SU-DHL-6 (cell line): ENCODE data around the gene SLC6A20.

Experiments
- H2AFZ ChIP-seq: fragments of 200-600 bp; sonication (generic); 2 replicates; pipeline ENCODE4 v1.6.1; 2014; ENCODE audit warnings: low read depth, mild to moderate bottlenecking, moderate library complexity, mixed read lengths, antibody characterized with exemption, low read length; ENCODE audit not compliant: severe bottlenecking
- H3F3A ChIP-seq: fragments of 200-600 bp; shearing (Covaris generic); 2 replicates; pipeline ENCODE4 v1.6.0; 2016; ENCODE audit warnings: antibody characterized with exemption, mild to moderate bottlenecking; ENCODE audit not compliant: insufficient read depth
- H3K27ac ChIP-seq: fragments of 200-600 bp; sonication (generic); 2 replicates; pipeline ENCODE4 v1.5.1; 2016; ENCODE audit warnings: low read depth, mild to moderate bottlenecking, low read length, moderate library complexity, mixed read lengths
- H3K27me3 ChIP-seq: fragments of 200-600 bp; sonication (generic), shearing (Covaris generic); 2 replicates; pipeline ENCODE4 v1.6.0; 2014; ENCODE audit warnings: mild to moderate bottlenecking, low read length
- H3K36me3 ChIP-seq: fragments of 200-600 bp; sonication (generic); 2 replicates; pipeline ENCODE4 v1.6.1; 2014; ENCODE audit warnings: mild to moderate bottlenecking, low read length, mixed read lengths
- H3K4me2 ChIP-seq: fragments of 300-600, 200-600 bp; shearing (Covaris generic), sonication (generic); 2 replicates; pipeline ENCODE4 v1.6.0; 2014; ENCODE audit warnings: low read length, low read depth, mild to moderate bottlenecking; ENCODE audit not compliant: poor library complexity, severe bottlenecking
- H3K4me3 ChIP-seq: fragments of 200-600 bp; sonication (generic); 2 replicates; pipeline ENCODE4 v1.5.1; 2014; ENCODE audit warnings: antibody characterized with exemption, low read length, mild to moderate bottlenecking, mixed read lengths; ENCODE audit not compliant: insufficient read depth, poor library complexity, severe bottlenecking
- H3K79me2 ChIP-seq: fragments of 200-600 bp; sonication (generic); 2 replicates; pipeline ENCODE4 v1.6.1; 2014; ENCODE audit warnings: mild to moderate bottlenecking, low read length, moderate library complexity; ENCODE audit not compliant: insufficient read depth
- H3K9ac ChIP-seq: fragments of 200-600 bp; sonication (generic); 2 replicates; pipeline ENCODE4 v1.7.0; 2014; ENCODE audit warnings: mild to moderate bottlenecking, low read length
- H3K9me2 ChIP-seq: fragments of 200-600 bp; sonication (generic); replicated peaks from 2 replicates; pipeline ENCODE4 v1.6.1; 2014; ENCODE audit warnings: low read length; ENCODE audit not compliant: insufficient read depth
- H3K9me3 ChIP-seq: fragments of 200-600 bp; sonication (generic); 2 replicates; pipeline ENCODE4 v1.6.1; 2014; ENCODE audit warnings: low read length, mixed read lengths; ENCODE audit not compliant: insufficient read depth
- H4K20me1 ChIP-seq: fragments of 200-600 bp; sonication (generic); 2 replicates; pipeline ENCODE4 v1.6.1; 2014; ENCODE audit warnings: low read depth, mild to moderate bottlenecking, antibody characterized with exemption, low read length, moderate library complexity, mixed read lengths
- EZH2phosphoT487 ChIP-seq: fragments of 200-600 bp; sonication (generic), shearing (Covaris generic); conservative IDR thresholded peaks from 2 replicates; pipeline ENCODE4 v1.6.1; 2018; ENCODE audit warnings: mild to moderate bottlenecking, antibody characterized with exemption, low read length, moderate library complexity, mixed read lengths
- TF ChIP-seq, protein P1 (sequence below): fragments of 200-600 bp; sonication (generic); IDR thresholded peaks from one replicate; pipeline ENCODE4 v1.5.1; 2017; ENCODE audit warnings: antibody characterized with exemption, mild to moderate bottlenecking, low read length, moderate library complexity; ENCODE audit not compliant: insufficient read depth, poor library complexity, severe bottlenecking

SLC6A20 gene

DNA sequence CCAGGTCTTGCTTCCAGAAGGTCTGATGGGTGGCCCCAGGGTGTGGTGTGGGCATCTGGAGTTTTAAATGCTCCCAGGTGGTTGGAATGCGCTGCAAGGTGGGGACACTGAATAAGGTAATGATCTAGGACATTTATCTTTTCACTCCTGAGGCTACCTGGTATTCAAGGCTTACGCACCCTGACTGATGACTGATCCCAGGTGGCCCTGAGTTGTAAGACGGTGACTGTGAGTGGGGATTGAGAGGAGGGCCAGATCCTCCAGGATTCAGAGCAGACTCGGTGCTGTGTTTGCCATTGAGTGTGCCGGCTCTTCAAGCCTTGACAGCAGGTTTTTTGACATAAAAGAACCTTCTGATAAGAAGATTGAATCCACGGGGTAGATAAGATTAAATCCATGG, 40.3 kb downstream of the SLC6A20 start:
- no peaks in the 10 kb centered on the region for H4K20me1 ChIP-seq

GRCh38 chr3:45754461-45754860, 41.9 kb downstream of the SLC6A20 start:
- Histone ChIP-seq H3K9me2 (no peaks in the 10 kb centered on the region), H3K27ac (no peak overlapping the region), H2AFZ (no peak overlapping the region), H3K79me2 (no peaks in the 10 kb centered on the region), H3K4me2 (no peak overlapping the region), H4K20me1 (no peaks in the 10 kb centered on the region), H3K27me3 (no peaks in the 10 kb centered on the region), H3K9me3 (no peaks in the 10 kb centered on the region), H3K36me3 (no peaks in the 10 kb centered on the region), H3K4me3 (no peak overlapping the region), H3K9ac (no peak overlapping the region), H3F3A (no peaks in the 10 kb centered on the region)
- TF ChIP-seq, protein P1, sequence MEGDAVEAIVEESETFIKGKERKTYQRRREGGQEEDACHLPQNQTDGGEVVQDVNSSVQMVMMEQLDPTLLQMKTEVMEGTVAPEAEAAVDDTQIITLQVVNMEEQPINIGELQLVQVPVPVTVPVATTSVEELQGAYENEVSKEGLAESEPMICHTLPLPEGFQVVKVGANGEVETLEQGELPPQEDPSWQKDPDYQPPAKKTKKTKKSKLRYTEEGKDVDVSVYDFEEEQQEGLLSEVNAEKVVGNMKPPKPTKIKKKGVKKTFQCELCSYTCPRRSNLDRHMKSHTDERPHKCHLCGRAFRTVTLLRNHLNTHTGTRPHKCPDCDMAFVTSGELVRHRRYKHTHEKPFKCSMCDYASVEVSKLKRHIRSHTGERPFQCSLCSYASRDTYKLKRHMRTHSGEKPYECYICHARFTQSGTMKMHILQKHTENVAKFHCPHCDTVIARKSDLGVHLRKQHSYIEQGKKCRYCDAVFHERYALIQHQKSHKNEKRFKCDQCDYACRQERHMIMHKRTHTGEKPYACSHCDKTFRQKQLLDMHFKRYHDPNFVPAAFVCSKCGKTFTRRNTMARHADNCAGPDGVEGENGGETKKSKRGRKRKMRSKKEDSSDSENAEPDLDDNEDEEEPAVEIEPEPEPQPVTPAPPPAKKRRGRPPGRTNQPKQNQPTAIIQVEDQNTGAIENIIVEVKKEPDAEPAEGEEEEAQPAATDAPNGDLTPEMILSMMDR, result no peak
- no peak for TF ChIP-seq EZH2phosphoT487

More for the DNA sequence above, 40.3 kb downstream of the SLC6A20 start:
- TF ChIP-seq, protein P1, result no peak
- TF ChIP-seq EZH2phosphoT487, result no peak
- H2AFZ ChIP-seq, result no peak overlapping the region
- H3K9me2 ChIP-seq, result no peaks in the 10 kb centered on the region
- H3F3A ChIP-seq, result no peaks in the 10 kb centered on the region
- no peaks in the 10 kb centered on the region for H3K27me3 ChIP-seq
- no peak overlapping the region for H3K4me2 ChIP-seq
- H3K36me3 ChIP-seq, result no peaks in the 10 kb centered on the region
- no peak overlapping the region for H3K27ac ChIP-seq
- H3K9me3 ChIP-seq, result no peaks in the 10 kb centered on the region
- no peak overlapping the region for H3K9ac ChIP-seq
- no peak overlapping the region for H3K4me3 ChIP-seq
- no peaks in the 10 kb centered on the region for H3K79me2 ChIP-seq

- no peaks in the 10 kb centered on the region for H3K36me3 ChIP-seq
- H2AFZ ChIP-seq, result no peak overlapping the region
- H3K4me2 ChIP-seq, result no peak overlapping the region
- H3K79me2 ChIP-seq, result no peaks in the 10 kb centered on the region
- H3F3A ChIP-seq, result no peaks in the 10 kb centered on the region
- no peak overlapping the region for H3K4me3 ChIP-seq
- H3K9me2 ChIP-seq, result no peaks in the 10 kb centered on the region
- TF ChIP-seq EZH2phosphoT487, result no peak
- TF ChIP-seq, protein P1, result no peak
- H4K20me1 ChIP-seq, result no peaks in the 10 kb centered on the region
- no peak overlapping the region for H3K9ac ChIP-seq
- no peak overlapping the region for H3K27ac ChIP-seq
- no peaks in the 10 kb centered on the region for H3K27me3 ChIP-seq
- H3K9me3 ChIP-seq, result no peaks in the 10 kb centered on the region
Observed at GRCh38 chr3:45753095-45753494, 43.2 kb downstream of the SLC6A20 start.
